Astrocyte of the spinal cord (primary cell): Measurements from ENCODE around the gene ARHGAP32.

Experiments used
- DNase-seq: peaks from one replicate; pipeline ENCODE4 v3.0.0; 2011; ENCODE audit warnings: low read depth, low spot score
- H3K4me3 ChIP-seq: 2 replicates; pipeline ENCODE4 v1.5.1; 2011; ENCODE audit warnings: low read depth, mild to moderate bottlenecking, low read length, moderate library complexity
- CTCF ChIP-seq: IDR thresholded peaks from 2 replicates; pipeline ENCODE4 v1.5.1; 2012; ENCODE audit warnings: low read depth, mild to moderate bottlenecking, low read length, inconsistent platforms
- in situ Hi-C: cut with HindIII; loops from 2 replicates; pipeline ENCODE4 v1.10.0; 2017; ENCODE audit warnings: low sequenced_read_pairs

ARHGAP32 gene

DNA sequence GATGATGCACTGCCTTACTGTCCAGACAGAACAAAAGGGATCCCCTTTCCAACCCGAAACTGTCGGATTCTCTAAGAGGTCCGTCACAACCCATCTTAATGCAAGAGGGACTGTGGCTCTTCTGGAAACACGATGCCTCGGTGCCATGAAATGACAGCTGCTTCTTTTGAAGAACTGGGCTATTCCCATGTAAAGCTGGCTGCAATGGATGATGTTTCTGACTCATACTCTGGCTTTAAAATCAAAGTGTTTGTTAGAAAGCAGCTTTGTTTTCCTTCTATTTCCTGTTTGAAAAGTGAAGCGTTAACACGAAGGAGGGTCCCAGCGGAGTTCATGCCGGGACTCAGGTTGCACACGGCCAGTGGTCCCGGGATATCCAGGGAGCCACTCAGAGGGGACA lies 252.5 kb downstream of the ARHGAP32 start:
- in situ Hi-C loops: no loop called here
- TF ChIP-seq CTCF: no peak
- no peak overlapping the region for H3K4me3 ChIP-seq
- no peak for DNase-seq

DNA sequence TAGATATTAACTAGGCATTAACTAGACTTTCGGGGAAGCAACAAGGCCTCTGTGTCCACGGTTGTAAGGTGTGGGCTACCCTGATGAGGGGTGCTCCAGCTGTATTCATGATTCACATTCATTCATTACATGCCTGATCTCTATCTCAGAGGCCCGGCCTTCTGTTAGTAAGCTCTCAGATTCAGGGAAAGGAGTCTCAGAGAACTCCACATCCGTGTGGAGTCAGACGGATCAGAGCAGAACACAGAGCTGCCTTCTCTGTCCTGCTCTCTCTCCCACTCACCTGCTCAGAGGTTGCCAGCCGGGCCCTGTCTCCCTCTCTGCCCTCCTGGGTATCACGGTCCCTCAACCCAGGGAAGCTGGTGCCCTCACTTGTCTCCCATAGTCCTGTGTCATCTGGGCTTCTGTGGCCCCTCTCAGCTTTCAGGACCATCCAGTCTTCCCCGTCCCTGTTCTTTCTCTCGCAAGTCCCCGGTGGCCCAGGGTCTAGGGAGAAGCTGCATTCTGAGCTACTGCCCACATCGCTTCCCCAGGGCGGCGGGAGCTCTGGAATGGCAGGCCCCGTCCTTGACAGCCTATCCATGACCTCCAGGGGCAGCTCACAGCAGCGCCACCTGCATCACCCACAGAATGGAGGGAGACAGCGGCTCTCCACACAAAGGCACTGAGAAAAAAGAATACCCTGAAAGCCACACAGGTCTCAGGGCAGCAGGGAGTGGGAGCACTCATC lies 253.8 kb downstream of the ARHGAP32 start:
- no peak for TF ChIP-seq CTCF
- no peak overlapping the region for H3K4me3 ChIP-seq
- in situ Hi-C loops: no loop called here
- no peak for DNase-seq

GRCh38 chr11:128937480-128937879 lies 254.6 kb downstream of the ARHGAP32 start:
- no peak for DNase-seq
- H3K4me3 ChIP-seq: no peak overlapping the region
- TF ChIP-seq CTCF: no peak
- in situ Hi-C loops: no loop called here

- no peak for TF ChIP-seq CTCF
- peak; percentile 13 for DNase-seq
- no peak overlapping the region for H3K4me3 ChIP-seq
- in situ Hi-C loops: no loop called here
These were observed 255.4 kb downstream of the ARHGAP32 start for GRCh38 chr11:128936606-128937251.

DNA sequence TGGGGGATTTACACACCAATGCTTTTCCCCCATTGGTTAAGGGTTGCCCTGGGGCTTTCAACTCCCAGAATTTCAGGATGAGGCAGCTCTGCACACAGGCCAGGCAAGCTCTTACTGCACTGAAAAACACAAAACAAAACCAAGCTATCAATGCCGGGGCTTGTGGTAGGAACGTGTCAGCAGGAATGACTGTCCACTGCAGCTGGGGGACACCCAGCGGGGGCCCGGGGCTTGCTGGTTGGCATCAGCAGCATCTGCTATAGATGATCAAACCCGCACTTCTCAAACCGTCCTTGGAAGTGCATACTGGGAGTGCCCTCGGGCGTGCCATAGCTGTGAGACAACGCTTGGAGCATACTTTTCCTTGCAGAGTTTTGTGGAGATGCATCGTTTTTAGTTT lies 257.2 kb downstream of the ARHGAP32 start:
- TF ChIP-seq CTCF: no peak
- no peak for DNase-seq
- no peak overlapping the region for H3K4me3 ChIP-seq
- in situ Hi-C loops: no loop called here

DNA sequence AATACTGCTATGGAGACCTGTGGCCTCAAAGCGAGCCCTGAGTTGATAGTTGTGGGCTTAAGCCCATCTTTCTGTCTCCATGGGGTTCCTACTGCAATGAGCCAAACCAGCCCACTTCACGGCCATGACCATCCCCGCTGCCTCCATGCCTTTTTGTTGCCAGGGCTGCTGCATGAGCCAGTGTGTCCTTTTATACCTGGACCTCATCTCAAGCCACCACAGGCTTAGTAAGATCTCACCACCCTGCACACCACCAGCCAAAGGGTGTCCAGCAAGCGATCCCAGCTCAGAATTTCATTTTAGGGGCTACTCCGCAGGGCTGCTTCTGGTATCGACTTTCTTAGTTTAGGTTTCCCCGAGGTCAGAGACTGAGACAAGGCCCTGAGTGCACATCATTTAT lies 257.8 kb downstream of the ARHGAP32 start:
- in situ Hi-C loops: no loop called here
- TF ChIP-seq CTCF: no peak
- no peak for DNase-seq
- H3K4me3 ChIP-seq: no peak overlapping the region
